Esophagus muscularis mucosa (tissue), 4 donors: Measurements from ENCODE around the gene BCAS2.

Experiments used
- CTCF ChIP-seq, 3 experiments: fragments of 200-600 bp in 2 of 3; fragments of 450-650 bp in 1 of 3; sonication (generic) in 2 of 3; IDR thresholded peaks; one replicate each; pipeline ENCODE4 v1.5.1; 2017 to 2019; ENCODE audit warnings: antibody characterized with exemption in 3 of 3, mild to moderate bottlenecking in 2 of 3, moderate library complexity in 1 of 3
- EP300 ChIP-seq: sonication (generic); formaldehyde crosslinking; IDR thresholded peaks from one replicate; pipeline ENCODE4 v1.6.1; 2017; ENCODE audit warnings: antibody characterized with exemption
- POLR2A ChIP-seq: fragments of 450-650 bp; IDR thresholded peaks from one replicate; pipeline ENCODE4 v1.6.1; 2017; ENCODE audit warnings: antibody characterized with exemption, moderate library complexity, mild to moderate bottlenecking, low read depth
- POLR2AphosphoS5 ChIP-seq, 2 donors: sonication (generic); formaldehyde crosslinking; IDR thresholded peaks; one replicate each; pipeline ENCODE4 v1.6.1; 2017; ENCODE audit warnings: antibody characterized with exemption in 2 of 2

GRCh38 chr1:114540272-114540671, 41.1 kb downstream of the BCAS2 start:
- TF ChIP-seq CTCF (IDR thresholded peaks at IDR 0.05), result no peak
- TF ChIP-seq POLR2A, result no peak
- TF ChIP-seq EP300, result no peak
- TF ChIP-seq POLR2AphosphoS5 (IDR thresholded peaks at IDR 0.05), result no peak
